HCT116 (cell line): ENCODE results near the gene RABGGTA. TPM values are rescaled to one million over a fixed set of nuclear protein-coding genes. Genes with fewer than 3 reads are reported as not detected.

Experiments used
- ATAC-seq: fragments of 200-7000 bp; cut with Tn5 transposase; 2 replicates; pipeline ENCODE4 v1.9.1; 2020; ENCODE audit warnings: mild to moderate bottlenecking, moderate library complexity
- BruUV-seq: library from RNA; stranded (reverse); fragments of 400-500 nt; replicated peaks from 2 replicates; lab custom pipeline; 2021; lab: Mats Ljungman, UMichigan
- CTCF ChIA-PET: fragments of 300-600 bp; sonication (Branson Sonifier 250); formaldehyde crosslinking; loops from one replicate; lab custom pipeline; 2021; ENCODE audit warnings: antibody characterized with exemption; lab: Charles Lee
- POLR2A ChIA-PET: fragments of 300-600, 350-600 bp; sonication (Branson Sonifier 250); formaldehyde crosslinking; loops from one replicate; lab custom pipeline; 2021; ENCODE audit warnings: antibody characterized with exemption; lab: Charles Lee
- RAD21 ChIA-PET, 2 experiments: fragments of 300-600 bp; sonication (Branson Sonifier 250); formaldehyde crosslinking; loops; one replicate each; lab custom pipeline; 2023; ENCODE audit warnings: low total read pairs in 2 of 2; ENCODE audit not compliant: uncharacterized antibody in 2 of 2, unreplicated experiment in 2 of 2, low non-redundant PET in 1 of 2; lab: Charles Lee
- DNase-seq: peaks from one replicate; pipeline ENCODE4 v3.0.0-alpha.2; 2010; ENCODE audit warnings: low read depth, low spot score
- H2AFZ ChIP-seq: fragments of 200-600 bp; shearing (Covaris generic), sonication (generic); 2 replicates; pipeline ENCODE4 v1.6.1; 2017; ENCODE audit warnings: low read depth, mixed run types, mixed read lengths, antibody characterized with exemption, low read length; ENCODE audit not compliant: poor library complexity, severe bottlenecking
- H3K27ac ChIP-seq: 2 replicates; pipeline ENCODE4 v1.5.1; 2012; ENCODE audit warnings: low read depth, low read length
- H3K27me3 ChIP-seq: fragments of 200-600 bp; sonication (generic); 2 replicates; pipeline ENCODE4 v1.6.1; 2016; ENCODE audit warnings: mixed run types, low read length, mixed read lengths; ENCODE audit not compliant: insufficient read depth
- H3K36me3 ChIP-seq, 2 experiments: fragments of 200-500 bp in 1 of 2; fragments of 200-600 bp in 1 of 2; sonication (Bioruptor generic) in 1 of 2; sonication (generic) in 1 of 2; 2 replicates each; pipeline versions ENCODE4 v1.5.1 to v1.6.1; 2014 to 2016; ENCODE audit warnings: low read length in 2 of 2, inconsistent platforms in 1 of 2, mixed read lengths in 1 of 2, mixed run types in 1 of 2; ENCODE audit not compliant: insufficient read depth in 2 of 2, control insufficient read depth in 1 of 2
- H3K4me1 ChIP-seq, 2 experiments: fragments of 200-600 bp in 1 of 2; sonication (generic) in 1 of 2; 2 replicates each; pipeline versions ENCODE4 v1.5.1 to v1.6.1; 2012 to 2017; ENCODE audit warnings: low read length in 2 of 2, inconsistent platforms in 1 of 2, mild to moderate bottlenecking in 1 of 2, mixed read lengths in 1 of 2, mixed run types in 1 of 2, moderate library complexity in 1 of 2; ENCODE audit not compliant: insufficient read depth in 2 of 2, control insufficient read depth in 1 of 2
- H3K4me2 ChIP-seq: fragments of 200-600 bp; sonication (generic); 2 replicates; pipeline ENCODE4 v1.6.1; 2017; ENCODE audit warnings: mixed run types, low read length, mixed read lengths
- H3K4me3 ChIP-seq, 2 experiments: fragments of 200-600 bp in 1 of 2; sonication (generic) in 1 of 2; replicated peaks in 1 of 2; 2 replicates each; pipeline ENCODE4 v1.5.1; 2011 to 2016; ENCODE audit warnings: low read length in 2 of 2, control low read depth in 1 of 2, low read depth in 1 of 2, mild to moderate bottlenecking in 1 of 2, mixed read lengths in 1 of 2, mixed run types in 1 of 2
- H3K79me2 ChIP-seq: fragments of 200-600 bp; sonication (generic); 2 replicates; pipeline ENCODE4 v1.6.1; 2017; ENCODE audit warnings: mild to moderate bottlenecking, mixed run types, low read length, moderate library complexity, mixed read lengths; ENCODE audit not compliant: insufficient read depth
- H3K9ac ChIP-seq: fragments of 200-600 bp; sonication (generic); 2 replicates; pipeline ENCODE4 v1.6.1; 2016; ENCODE audit warnings: low read length, mixed read lengths
- H3K9me2 ChIP-seq: fragments of 200-600 bp; sonication (generic), shearing (Covaris generic); 2 replicates; pipeline ENCODE4 v1.6.1; 2017; ENCODE audit warnings: mixed run types, mild to moderate bottlenecking, moderate library complexity; ENCODE audit not compliant: insufficient read depth
- H3K9me3 ChIP-seq, 2 experiments: fragments of 200-500 bp in 1 of 2; fragments of 200-600 bp in 1 of 2; sonication (Bioruptor generic) in 1 of 2; sonication (generic) in 1 of 2; 2 replicates each; pipeline ENCODE4 v1.6.1; 2014 to 2017; ENCODE audit warnings: low read length in 2 of 2, mixed read lengths in 2 of 2, inconsistent platforms in 1 of 2, low read depth in 1 of 2, mild to moderate bottlenecking in 1 of 2, mixed run types in 1 of 2, moderate library complexity in 1 of 2; ENCODE audit not compliant: control insufficient read depth in 1 of 2, insufficient read depth in 1 of 2
- H4K20me1 ChIP-seq: fragments of 200-600 bp; sonication (generic), shearing (Covaris generic); 2 replicates; pipeline ENCODE4 v1.6.1; 2017; ENCODE audit warnings: mixed run types, mild to moderate bottlenecking, moderate library complexity; ENCODE audit not compliant: insufficient read depth
- ATF3 ChIP-seq: IDR thresholded peaks from 2 replicates; pipeline ENCODE4 v1.6.1; 2012
- CEBPB ChIP-seq: IDR thresholded peaks from 2 replicates; pipeline ENCODE4 v1.6.1; 2012; ENCODE audit warnings: low read depth
- CTCF ChIP-seq, 3 experiments: fragments of 200-600 bp in 1 of 3; sonication (generic) in 1 of 3; IDR thresholded peaks in 2 of 3; conservative IDR thresholded peaks in 1 of 3; 2 replicates each; pipeline ENCODE4 v1.5.1; 2012 to 2017; ENCODE audit warnings: low read depth in 2 of 3, low read length in 2 of 3, antibody characterized with exemption in 1 of 3, borderline replicate concordance in 1 of 3, control low read depth in 1 of 3, mild to moderate bottlenecking in 1 of 3, mixed read lengths in 1 of 3, mixed run types in 1 of 3, moderate library complexity in 1 of 3; ENCODE audit not compliant: insufficient read depth in 1 of 3
- EGR1 ChIP-seq: IDR thresholded peaks from 2 replicates; pipeline ENCODE4 v1.6.1; 2012; ENCODE audit warnings: low read depth
- EZH2 ChIP-seq: fragments of 200-600 bp; sonication (generic); IDR thresholded peaks from 2 replicates; pipeline ENCODE4 v1.6.1; 2017; ENCODE audit warnings: antibody characterized with exemption, mixed run types
- JUND ChIP-seq: IDR thresholded peaks from 2 replicates; pipeline ENCODE4 v1.6.1; 2012
- MAX ChIP-seq: IDR thresholded peaks from 2 replicates; pipeline ENCODE4 v1.6.1; 2012
- POLR2A ChIP-seq: IDR thresholded peaks from 2 replicates; pipeline ENCODE4 v1.7.0; 2011; ENCODE audit warnings: borderline replicate concordance; ENCODE audit not compliant: insufficient read depth, insufficient read length; ENCODE audit errors: extremely low read depth
- POLR2AphosphoS5 ChIP-seq: IDR thresholded peaks from 2 replicates; pipeline ENCODE4 v1.6.1; 2011; ENCODE audit warnings: mild to moderate bottlenecking, low read depth, low read length, moderate library complexity
- SP1 ChIP-seq: IDR thresholded peaks from 2 replicates; pipeline ENCODE4 v1.6.1; 2012; ENCODE audit warnings: low read depth
- TCF7L2 ChIP-seq: IDR thresholded peaks from 2 replicates; pipeline ENCODE4 v1.7.0; 2011; ENCODE audit warnings: borderline replicate concordance, inconsistent platforms; ENCODE audit not compliant: insufficient read depth, insufficient read length; ENCODE audit errors: extremely low read depth
- YY1 ChIP-seq: IDR thresholded peaks from 2 replicates; pipeline ENCODE4 v1.6.1; 2011; ENCODE audit warnings: low read length, low read depth, moderate library complexity, mild to moderate bottlenecking; ENCODE audit not compliant: insufficient replicate concordance; ENCODE audit errors: extremely low read depth
- ZBTB33 ChIP-seq: IDR thresholded peaks from 2 replicates; pipeline ENCODE4 v1.6.1; 2011; ENCODE audit warnings: mild to moderate bottlenecking, low read length, moderate library complexity; ENCODE audit not compliant: insufficient replicate concordance; ENCODE audit errors: extremely low read depth
- ZFX ChIP-seq: fragments of 450-650 bp; IDR thresholded peaks from 2 replicates; pipeline ENCODE4 v1.6.1; 2017
- intact Hi-C: fragments of 100-400 bp; cut with micrococcal nuclease; formaldehyde crosslinking; loops from 2 replicates; pipeline ENCODE4 v1.10.0; 2022
- total RNA-seq: library from RNA; stranded (reverse); gene quantifications from one replicate; pipeline ENCODE4 v1.2.1, GENCODE V29; 2021; ENCODE audit not compliant: unreplicated experiment

RABGGTA gene
- total RNA-seq, 1 experiment from 2014 or later, result 40.8 TPM

GRCh38 chr14:24232121-24232644, 39.2 kb downstream of the RABGGTA start, which contains the start of gene NEDD8 (continued):
- TF ChIP-seq ZBTB33 (peak; percentile 16), MAX (peak; percentile 63; the same call in 1 of the 2 replicates), SP1 (peak; percentile 59), ATF3 (no peak)

GRCh38 chr14:24231263-24232120, 39.9 kb downstream of the RABGGTA start:
- peak overlapping the region; percentile 94 for H3K27ac ChIP-seq
- peak overlapping the region; percentile 89 for H3K4me2 ChIP-seq
- BruUV-seq, result TSS peak; percentile 75
- H3K36me3 ChIP-seq, result peaks cover 17% of the 10 kb centered on the region in 2 experiments; a peak in 3 of 4 replicates
- H3K9me2 ChIP-seq, result no peaks in the 10 kb centered on the region
- RAD21 ChIA-PET, result interaction anchor here in 1 of 2 experiments (0.6 kb wide), 1 partner anchor 167 kb away, joined by 6 read pairs; no protein-coding TSS in a partner anchor
- peaks cover 14 to 22% of the 10 kb centered on the region in 2 experiments for H3K4me1 ChIP-seq
- peak overlapping the region; percentile 94 for H3K9ac ChIP-seq
- peak overlapping the region; percentile 96 to 100 for H3K4me3 ChIP-seq
- POLR2A ChIA-PET, result no interaction called here
- H4K20me1 ChIP-seq, result no peaks in the 10 kb centered on the region
- peak; percentile 26 for ATAC-seq
- CTCF ChIA-PET, result no interaction called here
- H2AFZ ChIP-seq, result no peak overlapping the region
- intact Hi-C loops, result loop anchor here (1.0 to 2.0 kb wide), 2 partner anchors 15 to 66 kb away; partner anchors contain the start of gene MDP1
- H3K79me2 ChIP-seq, result peaks cover 86% of the 10 kb centered on the region
- H3K27me3 ChIP-seq, result no peaks in the 10 kb centered on the region
- DNase-seq, result no peak
- no peaks in the 10 kb centered on the region for H3K9me3 ChIP-seq
- TF ChIP-seq CEBPB, result no peak
- no peak for TF ChIP-seq ZBTB33
- no peak for TF ChIP-seq YY1
- no peak for TF ChIP-seq CTCF (IDR thresholded peaks at IDR 0.05 in 2 of 3, conservative IDR thresholded peaks at IDR 0.05 in 1 of 3; ENCODE audit: borderline replicate concordance in 1 of 3, insufficient read depth in 1 of 3, low read depth in 2 of 3, low read length in 2 of 3)
- TF ChIP-seq MAX, result no peak
- no peak for TF ChIP-seq EGR1
- no peak for TF ChIP-seq JUND
- TF ChIP-seq ZFX, result peak; percentile 54
- no peak for TF ChIP-seq POLR2A
- TF ChIP-seq EZH2, result no peak
- no peak for TF ChIP-seq ATF3
- TF ChIP-seq POLR2AphosphoS5, result peak; percentile 50
- no peak for TF ChIP-seq TCF7L2
